ENCODE measurements around the gene TPST1. TPM values are rescaled to one million over a fixed set of nuclear protein-coding genes. Genes with fewer than 3 reads are reported as not detected.

TPST1 gene
- total and polyA plus RNA-seq, 2 of the 8 experiments (the other 6 are each of a cell fraction or from before 2014, with no cell fraction given), result 8.2 to 18.4 TPM

GRCh38 chr7:66279912-66280311 lies 74.8 kb downstream of the TPST1 start:
- no peak overlapping the region for H4K8ac ChIP-seq (ENCODE audit: extremely low read depth, insufficient read depth, low read length)
- H3K79me1 ChIP-seq (ENCODE audit: low read depth, low read length), result no peaks in the 10 kb centered on the region
- H3K9me3 ChIP-seq (ENCODE audit: insufficient read depth in 2 of 2, low read depth in 1 of 2, low read length in 1 of 2), result no peaks in the 10 kb centered on the region
- no peak overlapping the region for H3K27ac ChIP-seq (ENCODE audit: low read depth, low read length)
- H3K14ac ChIP-seq (ENCODE audit: insufficient read length), result no peak overlapping the region
- H2AFZ ChIP-seq (ENCODE audit: low read length), result no peak overlapping the region
- H3K27me3 ChIP-seq (replicated peaks in 1 of 4; ENCODE audit: control insufficient read depth in 3 of 4, extremely low read depth in 1 of 4, insufficient read depth in 3 of 4, low read length in 3 of 4), result no peaks in the 10 kb centered on the region
- H3K4me1 ChIP-seq (replicated peaks in 1 of 4; ENCODE audit: control insufficient read depth in 3 of 4, insufficient read depth in 4 of 4, low read length in 3 of 4), result no peaks in the 10 kb centered on the region
- no peak overlapping the region for H3K4me2 ChIP-seq (ENCODE audit: insufficient read depth in 1 of 2, low read depth in 2 of 2, low read length in 2 of 2)
- H4K91ac ChIP-seq (replicated peaks; ENCODE audit: insufficient read length, low read length), result no peak overlapping the region
- no peaks in the 10 kb centered on the region for H3K36me3 ChIP-seq (ENCODE audit: control insufficient read depth in 2 of 4, insufficient read depth in 4 of 4, low read length in 3 of 4)
- no peak overlapping the region for H3K9ac ChIP-seq (replicated peaks in 1 of 4; ENCODE audit: extremely low read depth in 1 of 4, low read depth in 3 of 4, low read length in 3 of 4)
- no peaks in the 10 kb centered on the region for H4K20me1 ChIP-seq (replicated peaks in 1 of 2; ENCODE audit: control insufficient read depth in 1 of 2, insufficient read depth in 2 of 2, low read length in 2 of 2)
- H3K4ac ChIP-seq (replicated peaks; ENCODE audit: insufficient read length, low read depth, low read length), result no peak overlapping the region
- no peak overlapping the region for H2AK5ac ChIP-seq (ENCODE audit: low read depth, low read length)
- no peak overlapping the region for H2BK20ac ChIP-seq (ENCODE audit: low read length)
- peak overlapping the region; percentile 46; the same call in 1 of the 2 replicates for H2BK15ac ChIP-seq (ENCODE audit: low read length)
- CTCF ChIA-PET (ENCODE audit: partially characterized antibody), result no interaction called here
- 85% methylated on average over 7 of the region's 7 CpGs; no CpG with 5 or more reads in 1 of the 2 experiments for WGBS, 2 experiments (ENCODE audit: extremely low coverage in 1 of 2, insufficient coverage in 1 of 2, insufficient read length in 1 of 2, insufficient replicate concordance in 2 of 2, low coverage in 1 of 2, low lambda C conversion rate in 2 of 2, missing lambda C conversion rate in 1 of 2)
- no peak overlapping the region for H3K4me3 ChIP-seq (ENCODE audit: extremely low read depth in 1 of 4, insufficient read depth in 2 of 4, low read depth in 3 of 4, low read length in 4 of 4)
- H3K23me2 ChIP-seq (ENCODE audit: low read depth, low read length), result no peaks in the 10 kb centered on the region
- H3K56ac ChIP-seq (replicated peaks; ENCODE audit: insufficient read length, low read depth, low read length), result no peak overlapping the region
- H3K23ac ChIP-seq (ENCODE audit: insufficient read length), result no peak overlapping the region
- FAIRE-seq (no peak), DNase-seq (ENCODE audit: low read depth in 1 of 2, low spot score in 2 of 2) (no peak)
- peaks cover 0 to 9% of the 10 kb centered on the region in 2 experiments; a peak in 1 of 4 replicates for H3K79me2 ChIP-seq (ENCODE audit: control insufficient read depth in 1 of 2, insufficient read depth in 2 of 2, low read length in 2 of 2)
- H2BK5ac ChIP-seq (ENCODE audit: low read depth, low read length), result no peak overlapping the region
- POLR2A ChIA-PET (ENCODE audit: partially characterized antibody), result no interaction called here
- H4K5ac ChIP-seq (ENCODE audit: insufficient read length, low read depth, low read length), result no peak overlapping the region
- no peak overlapping the region for H2BK120ac ChIP-seq (replicated peaks; ENCODE audit: low read depth, low read length)
- no peak overlapping the region for H2BK12ac ChIP-seq (ENCODE audit: low read depth, low read length)
- H3K18ac ChIP-seq (ENCODE audit: extremely low read depth, low read length), result no peak overlapping the region
- TF ChIP-seq TCF12 (IDR thresholded peaks at IDR 0.05; ENCODE audit: low read depth, low read length), result no peak
- TF ChIP-seq ASH2L (IDR thresholded peaks at IDR 0.05; ENCODE audit: low read length), result no peak
- no peak for TF ChIP-seq SIRT6 (IDR thresholded peaks at IDR 0.05; ENCODE audit: low read length)
- TF ChIP-seq E2F6 (IDR thresholded peaks at IDR 0.05), result no peak
- no peak for TF ChIP-seq EGR1 (IDR thresholded peaks at IDR 0.05; ENCODE audit: borderline replicate concordance, low read depth, low read length)
- TF ChIP-seq TEAD4 (IDR thresholded peaks at IDR 0.05; ENCODE audit: low read depth, low read length), result no peak
- no peak for TF ChIP-seq SP4 (IDR thresholded peaks at IDR 0.05; ENCODE audit: low read length)
- no peak for TF ChIP-seq MAFK (IDR thresholded peaks at IDR 0.05; ENCODE audit: low read depth, low read length)
- TF ChIP-seq KDM4A (IDR thresholded peaks at IDR 0.05; ENCODE audit: low read depth, low read length, severe bottlenecking), result no peak
- no peak for TF ChIP-seq NRF1 (IDR thresholded peaks at IDR 0.05; ENCODE audit: low read depth, low read length)
- TF ChIP-seq JUN (IDR thresholded peaks at IDR 0.05; ENCODE audit: low read depth, low read length), result no peak
- TF ChIP-seq CHD2 (IDR thresholded peaks at IDR 0.05; ENCODE audit: low read length), result no peak
- TF ChIP-seq USF2 (IDR thresholded peaks at IDR 0.05; ENCODE audit: low read length), result no peak
- TF ChIP-seq BACH1 (IDR thresholded peaks at IDR 0.05; ENCODE audit: low read length), result no peak
- no peak for TF ChIP-seq ZNF274 (IDR thresholded peaks at IDR 0.05; ENCODE audit: borderline replicate concordance, extremely low read depth, low read length)

All from H1 (cell line).